GM10847 (cell line): Measurements from ENCODE around the gene OR1C1.

ENCODE experiments used
- POLR2A ChIP-seq: IDR thresholded peaks from 2 replicates; pipeline ENCODE4 v1.6.1; 2011; ENCODE audit not compliant: insufficient read length; ENCODE audit errors: extremely low read depth

Gene OR1C1, protein sequence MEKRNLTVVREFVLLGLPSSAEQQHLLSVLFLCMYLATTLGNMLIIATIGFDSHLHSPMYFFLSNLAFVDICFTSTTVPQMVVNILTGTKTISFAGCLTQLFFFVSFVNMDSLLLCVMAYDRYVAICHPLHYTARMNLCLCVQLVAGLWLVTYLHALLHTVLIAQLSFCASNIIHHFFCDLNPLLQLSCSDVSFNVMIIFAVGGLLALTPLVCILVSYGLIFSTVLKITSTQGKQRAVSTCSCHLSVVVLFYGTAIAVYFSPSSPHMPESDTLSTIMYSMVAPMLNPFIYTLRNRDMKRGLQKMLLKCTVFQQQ

DNA sequence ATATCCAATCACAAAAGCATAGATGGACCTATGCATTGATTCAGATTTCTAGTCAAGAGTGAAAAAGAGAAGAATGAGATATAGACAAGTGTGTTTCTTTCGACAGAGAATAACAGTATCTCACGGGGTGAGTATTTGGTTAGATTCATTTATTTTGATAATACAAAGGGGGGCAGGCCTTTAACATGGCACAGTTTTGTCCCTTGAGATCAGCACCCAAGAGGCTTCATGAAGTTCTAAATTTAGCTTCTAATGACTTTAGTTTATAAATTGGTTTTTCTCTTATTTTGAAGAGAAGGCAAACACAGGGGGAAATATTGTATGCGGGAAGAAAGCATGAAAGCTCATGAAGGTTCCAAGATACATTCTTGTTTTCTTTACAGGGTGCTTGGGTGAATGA lies at the start of gene OR1C1:
OR1C1 (minus strand) TSS at position 101 of the 400 bp plus-strand sequence. CDS start 2,150 bp downstream, outside the sequence.
- TF ChIP-seq POLR2A = no peak

DNA sequence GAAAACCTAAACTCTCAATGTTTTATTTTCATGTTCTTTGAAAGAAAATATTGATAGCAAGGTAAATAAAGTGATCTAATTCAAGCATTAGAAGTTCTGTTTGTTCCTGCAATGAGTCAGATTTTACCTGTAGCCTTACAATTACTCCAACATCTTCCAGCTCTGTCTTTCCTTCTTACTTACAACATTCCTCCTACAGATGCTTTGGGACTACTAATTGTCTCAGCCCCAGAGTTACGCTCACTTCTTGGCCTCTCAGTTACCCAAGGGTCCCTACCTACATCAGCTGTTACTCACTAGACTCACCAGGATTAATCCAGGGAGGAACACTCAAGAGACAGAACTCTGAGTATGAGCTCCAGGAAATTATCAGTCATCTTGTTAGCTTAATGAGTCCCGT lies 37.2 kb upstream of the OR1C1 start:
- TF ChIP-seq POLR2A = no peak

DNA sequence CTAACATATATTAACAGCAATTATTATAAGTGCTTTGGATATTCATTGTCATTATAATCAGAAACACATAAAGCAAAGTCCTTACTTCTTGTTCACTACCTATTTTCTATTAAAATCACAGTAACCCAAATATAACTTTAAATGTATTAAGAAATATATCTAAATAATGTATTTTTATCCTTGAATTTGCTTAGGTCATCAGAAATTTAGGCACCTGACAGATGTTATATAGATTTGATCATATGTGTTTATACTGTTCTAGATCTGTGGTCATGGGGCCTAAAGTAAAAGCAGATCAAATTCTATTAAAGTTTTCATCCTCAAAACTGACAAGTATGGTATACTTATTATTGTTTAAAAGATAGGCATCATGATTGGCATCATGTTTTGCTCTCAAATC lies 9.2 kb upstream of the OR1C1 start:
- no peak for TF ChIP-seq POLR2A

DNA sequence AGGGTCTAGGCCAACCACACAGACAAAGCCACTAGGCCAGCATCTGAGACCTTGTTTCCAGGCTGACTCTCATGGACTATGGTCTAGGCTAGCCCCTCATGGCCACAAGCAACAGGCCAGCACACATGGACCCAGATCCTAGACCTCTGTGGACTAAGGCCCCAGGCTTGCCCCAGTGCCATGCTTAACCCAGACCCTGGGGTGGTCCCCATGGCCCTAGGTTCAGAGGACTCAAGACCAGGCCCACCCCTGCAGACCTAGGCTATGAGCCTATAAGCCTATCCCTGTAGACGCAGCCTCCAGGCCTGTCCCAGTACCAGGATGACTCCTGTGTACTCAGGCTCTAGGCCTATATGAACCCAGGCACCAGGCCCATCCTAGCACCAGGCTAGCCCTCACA lies 10.5 kb downstream of the OR1C1 start:
- TF ChIP-seq POLR2A = no peak

DNA sequence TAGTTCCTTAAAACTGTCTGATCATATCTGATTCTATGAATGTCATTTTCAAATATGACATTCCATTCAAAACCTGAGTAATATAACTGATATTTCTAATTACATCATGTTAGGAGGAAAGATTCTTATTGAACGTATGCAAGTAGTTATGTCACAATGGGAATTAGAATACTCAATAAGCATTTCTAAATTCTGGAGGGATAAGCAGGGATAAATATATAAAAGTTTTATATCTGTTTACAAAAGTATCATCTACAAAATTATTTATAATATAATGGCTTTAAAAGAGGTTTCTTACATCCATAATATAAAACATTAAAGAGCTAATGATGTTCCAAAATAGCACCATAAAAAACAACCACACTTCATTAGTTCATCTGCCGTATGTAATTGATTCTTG lies 12.3 kb downstream of the OR1C1 start, which contains the start of gene OR14A2:
OR14A2 (minus strand) TSS at position 101 of the 400 bp plus-strand sequence.
- no peak for TF ChIP-seq POLR2A

DNA sequence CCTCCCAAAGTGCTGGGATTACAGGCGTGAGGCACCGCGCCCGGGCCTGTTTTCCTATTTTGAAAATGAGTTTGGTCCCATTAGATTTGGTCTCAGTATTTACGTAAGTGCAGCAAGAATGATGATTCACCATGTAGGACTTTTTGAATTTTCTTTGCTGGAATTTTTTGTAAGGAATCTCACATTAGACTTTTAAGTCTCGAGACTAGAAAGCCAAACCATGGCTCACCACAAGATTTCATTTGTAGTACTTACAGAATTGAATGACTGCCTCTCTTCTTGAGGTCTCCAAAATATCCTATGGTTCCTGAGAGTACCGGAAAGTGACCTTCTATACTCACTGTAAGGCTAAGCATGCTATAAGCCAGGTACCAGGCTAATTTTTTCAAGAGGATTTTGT lies 12.7 kb downstream of the OR1C1 start:
- no peak for TF ChIP-seq POLR2A

DNA sequence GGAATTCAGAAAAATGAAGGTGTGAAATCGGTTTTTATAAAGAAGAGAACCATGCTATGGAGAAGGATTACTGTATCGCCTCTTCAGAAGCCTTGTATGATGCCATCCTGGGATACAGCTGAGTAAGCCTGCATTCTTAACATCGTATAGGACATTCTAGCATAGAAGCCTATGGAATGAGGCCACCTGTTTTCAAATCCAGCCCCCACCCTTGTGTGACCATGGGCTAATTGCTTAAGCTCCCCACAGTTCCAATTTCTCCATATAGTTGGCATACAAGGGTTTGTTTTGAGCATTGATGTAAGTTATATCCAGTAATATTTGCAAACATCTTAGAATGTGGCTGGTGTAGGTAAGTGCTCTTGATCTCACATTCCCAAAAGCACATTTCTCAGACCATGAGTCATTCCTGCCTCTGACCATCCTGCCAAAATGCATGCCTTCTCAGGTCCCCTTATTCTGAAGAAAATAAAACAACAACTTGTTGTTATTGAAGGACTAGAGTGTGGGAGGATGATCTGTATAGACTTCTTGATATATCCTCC lies 13.9 kb downstream of the OR1C1 start:
- TF ChIP-seq POLR2A = no peak

DNA sequence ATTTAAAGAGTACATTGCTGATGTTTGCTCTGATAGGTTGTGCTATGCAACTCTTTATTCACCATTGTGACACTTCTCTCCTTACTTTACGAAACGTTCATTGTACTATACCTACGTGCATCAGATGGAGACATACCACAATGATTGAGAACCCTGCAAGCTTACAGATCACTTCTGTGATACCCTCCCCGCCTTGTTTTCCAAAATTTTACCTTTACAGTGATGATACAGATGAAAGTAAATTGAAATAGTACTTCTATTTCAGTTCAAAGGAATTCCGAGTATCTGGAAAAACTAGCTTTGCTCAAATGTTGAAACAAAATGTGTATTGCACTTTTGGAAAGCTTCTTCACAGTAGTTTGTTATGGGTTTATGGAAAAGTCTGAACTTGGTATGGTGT lies 18.6 kb downstream of the OR1C1 start:
- TF ChIP-seq POLR2A = no peak

DNA sequence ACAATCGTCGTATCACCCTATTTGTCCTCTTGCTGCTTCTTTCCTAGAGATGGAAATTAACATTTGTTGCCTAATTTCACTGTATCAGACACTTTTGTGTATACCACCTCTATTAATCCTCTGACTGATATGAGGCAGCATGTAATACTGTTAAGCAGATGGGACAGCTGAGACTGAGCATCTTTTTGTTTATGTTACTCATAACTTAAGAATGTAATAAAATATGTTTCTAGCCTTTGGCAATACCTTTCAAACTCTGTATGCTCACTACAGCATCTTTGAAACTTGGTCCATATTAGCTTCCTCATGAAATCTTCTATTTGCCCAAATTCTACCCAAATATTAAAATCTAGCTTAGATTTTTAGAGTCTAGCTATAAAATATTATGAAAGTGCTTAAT lies 19.6 kb downstream of the OR1C1 start:
- TF ChIP-seq POLR2A = no peak

DNA sequence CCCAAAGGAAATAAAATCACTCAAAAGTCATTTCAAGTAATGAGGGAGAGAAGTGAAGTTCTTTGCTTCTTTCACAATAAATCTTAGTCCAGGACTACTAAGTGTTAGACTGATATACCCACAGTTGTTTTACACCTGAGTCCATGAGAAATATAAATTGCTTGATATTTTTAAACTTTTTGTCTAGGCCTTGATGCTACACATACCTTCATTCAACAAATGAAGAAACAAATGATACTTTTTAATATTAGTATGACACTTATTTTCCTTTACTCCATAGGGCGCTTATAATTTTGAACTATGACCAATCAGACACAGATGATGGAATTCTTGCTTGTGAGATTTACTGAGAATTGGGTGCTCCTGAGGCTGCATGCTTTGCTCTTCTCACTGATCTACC lies 22.0 kb downstream of the OR1C1 start, which contains the start of gene OR14K1:
OR14K1 (plus strand) TSS at position 301 of the 400 bp plus-strand sequence; CDS start at position 301, 0 bp downstream.
- TF ChIP-seq POLR2A = no peak

DNA sequence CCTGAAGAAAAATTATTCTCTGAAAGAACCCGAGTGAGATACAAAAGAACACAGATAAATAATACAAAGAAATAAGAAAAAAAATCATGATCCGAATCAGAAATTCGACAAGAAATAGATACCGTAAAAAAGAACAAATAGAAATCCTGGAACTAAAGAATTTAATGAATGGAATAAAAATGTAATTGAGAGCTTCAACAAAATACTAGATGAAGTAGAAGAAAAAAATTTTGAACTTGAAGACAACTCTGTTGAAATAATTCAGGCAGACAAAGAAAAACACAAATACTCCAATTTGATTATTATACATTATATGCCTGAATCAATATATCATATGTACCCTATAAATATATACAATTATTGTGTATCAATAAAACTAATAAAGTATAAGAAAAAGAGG lies 39.1 kb downstream of the OR1C1 start:
- TF ChIP-seq POLR2A = no peak

DNA sequence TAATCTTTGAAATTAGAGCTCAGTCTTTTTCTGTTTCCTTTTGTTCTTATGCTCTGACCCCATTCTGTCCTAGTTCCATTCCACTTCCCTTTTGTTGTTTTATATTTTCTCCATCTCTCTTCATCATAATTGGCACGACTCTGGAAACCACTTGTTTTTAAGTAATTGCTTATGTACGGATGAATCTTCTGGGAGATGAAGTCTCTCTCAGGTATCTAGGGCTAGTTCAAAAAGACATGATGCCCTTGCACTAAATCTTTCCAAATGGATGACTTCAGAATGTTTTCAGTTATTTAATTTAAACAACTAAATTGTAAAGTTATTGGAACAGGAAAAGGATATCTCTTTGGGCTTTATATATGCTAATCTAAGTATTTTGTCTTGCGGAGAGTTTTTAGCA lies 43.8 kb downstream of the OR1C1 start, which contains the start of gene OR6F1:
OR6F1 (minus strand) TSS at position 101 of the 400 bp plus-strand sequence. CDS start 3,891 bp downstream, outside the sequence.
- TF ChIP-seq POLR2A = no peak

DNA sequence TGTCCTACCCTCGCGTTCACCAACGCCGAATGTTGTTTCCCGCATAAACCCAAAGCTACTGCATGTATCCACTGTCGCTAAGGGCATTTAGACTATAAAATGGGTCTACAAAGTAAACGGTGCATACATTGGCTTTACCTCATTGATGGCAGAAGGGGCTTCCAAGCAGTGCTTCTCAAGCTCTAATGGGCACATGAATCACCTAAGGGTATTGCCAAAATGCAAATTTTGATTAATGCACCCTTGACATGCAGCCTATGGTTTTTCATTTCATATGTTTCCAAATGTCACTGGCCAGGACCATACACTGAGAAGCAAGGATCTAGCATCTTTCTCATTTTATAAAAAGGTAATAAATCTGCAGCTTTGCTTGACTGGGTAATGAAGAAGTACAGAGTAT lies 46.6 kb downstream of the OR1C1 start:
- no peak for TF ChIP-seq POLR2A
